ENCODE results near the gene ABI1. TPM values are rescaled to one million over a fixed set of nuclear protein-coding genes. Genes with fewer than 3 reads are reported as not detected.

The ABI1 gene
- total and polyA plus RNA-seq, 7 donors, result 13.9 to 33.8 (median 29.7) TPM

DNA sequence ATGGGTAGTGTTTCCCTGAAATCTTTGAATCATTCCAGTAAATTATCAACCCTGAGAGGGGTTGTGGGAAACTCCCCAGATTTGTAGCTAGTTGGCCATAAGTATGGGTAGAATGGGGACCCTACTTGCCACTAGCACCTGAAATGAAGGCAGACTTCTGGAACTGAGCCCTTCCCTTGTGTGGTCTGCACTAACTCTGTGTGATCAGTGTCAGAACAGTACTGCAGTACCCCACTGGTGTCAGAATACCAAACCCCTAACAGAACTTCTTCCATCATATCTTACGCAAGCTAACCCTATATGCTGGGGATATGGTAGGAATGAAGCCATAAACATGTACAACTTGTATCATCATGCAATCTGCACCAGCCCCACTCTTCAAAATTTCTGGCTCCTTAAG lies 50.8 kb downstream of the ABI1 start:
- ATAC-seq (no peak), DNase-seq (no peak)
- H3K4me3 ChIP-seq, result no peak overlapping the region
- TF ChIP-seq CTCF (IDR thresholded peaks at IDR 0.05), result no peak
- no peak overlapping the region for H3K27ac ChIP-seq
- H3K27me3 ChIP-seq (ENCODE audit: insufficient read depth in 3 of 3, low read length in 2 of 3), result no peaks in the 10 kb centered on the region
- no peaks in the 10 kb centered on the region for H3K9me3 ChIP-seq
- WGBS, 3 donors, result 96 to 100% (median 100%) methylated on average over 1 of the region's 1 CpG
- H3K4me1 ChIP-seq, result peaks cover 8% of the 10 kb centered on the region
- intact Hi-C loops (cut with DNase I), result no loop called here
- H3K36me3 ChIP-seq (ENCODE audit: insufficient read depth in 1 of 2, low read depth in 1 of 2), result no peaks in the 10 kb centered on the region

DNA sequence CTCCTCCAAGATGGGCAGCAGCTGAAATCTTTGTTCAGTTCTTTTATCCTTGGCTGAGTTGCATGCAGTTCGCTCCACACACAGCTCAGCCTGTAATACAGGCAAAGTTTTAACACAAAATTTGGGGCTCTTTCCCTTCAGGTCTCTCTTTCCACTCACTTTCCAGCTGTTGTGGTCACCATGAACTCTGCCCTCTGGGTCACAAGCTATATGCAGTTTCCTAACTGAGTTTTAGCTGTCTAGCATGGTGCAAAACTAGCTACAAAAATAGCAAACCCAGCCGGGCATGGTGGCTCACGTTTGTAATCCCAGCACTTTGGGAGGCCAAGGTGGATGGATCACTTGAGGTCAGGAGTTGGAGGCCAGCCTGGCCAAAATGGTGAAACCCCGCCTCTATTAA lies 53.2 kb downstream of the ABI1 start:
- no peak overlapping the region for H3K4me3 ChIP-seq
- intact Hi-C loops (cut with DNase I), result no loop called here
- H3K27me3 ChIP-seq (ENCODE audit: insufficient read depth in 3 of 3, low read length in 2 of 3), result no peaks in the 10 kb centered on the region
- WGBS, 3 donors, result 63 to 67% (median 66%) methylated on average over 4 of the region's 4 CpGs
- DNase-seq, result no peak
- H3K36me3 ChIP-seq (ENCODE audit: insufficient read depth in 1 of 2, low read depth in 1 of 2), result no peaks in the 10 kb centered on the region
- H3K9me3 ChIP-seq, result no peaks in the 10 kb centered on the region
- peaks cover 32% of the 10 kb centered on the region for H3K4me1 ChIP-seq
- no peak for ATAC-seq
- no peak for TF ChIP-seq CTCF (IDR thresholded peaks at IDR 0.05)
- H3K27ac ChIP-seq, result no peak overlapping the region

DNA sequence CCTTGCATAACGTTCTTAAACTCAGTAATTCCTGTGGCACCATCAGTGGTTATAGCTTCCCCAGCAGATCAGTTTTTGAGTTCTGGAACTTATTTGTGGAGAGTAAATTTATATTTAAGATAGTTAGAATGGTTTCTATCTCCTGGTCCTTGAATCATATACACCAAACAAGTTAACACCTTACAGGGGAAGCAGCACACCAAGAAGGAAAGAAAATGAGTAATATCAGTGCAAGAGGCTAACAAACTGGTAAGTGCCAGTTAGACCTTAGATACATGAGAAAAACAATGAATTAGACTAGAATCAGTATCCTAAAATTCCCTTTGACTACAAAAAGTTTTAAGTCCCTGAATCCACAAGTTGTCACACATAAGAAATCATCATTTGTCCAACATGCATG lies 54.2 kb downstream of the ABI1 start:
- TF ChIP-seq CTCF (IDR thresholded peaks at IDR 0.05), result no peak
- no peak overlapping the region for H3K27ac ChIP-seq
- no peaks in the 10 kb centered on the region for H3K27me3 ChIP-seq (ENCODE audit: insufficient read depth in 3 of 3, low read length in 2 of 3)
- intact Hi-C loops (cut with DNase I), result no loop called here
- no peaks in the 10 kb centered on the region for H3K9me3 ChIP-seq
- H3K4me3 ChIP-seq, result no peak overlapping the region
- H3K36me3 ChIP-seq (ENCODE audit: insufficient read depth in 1 of 2, low read depth in 1 of 2), result no peaks in the 10 kb centered on the region
- ATAC-seq (no peak), DNase-seq (no peak)
- peaks cover 33% of the 10 kb centered on the region for H3K4me1 ChIP-seq
- 58 to 64% (median 63%) methylated on average over 1 of the region's 1 CpG for WGBS, 3 donors

- Histone ChIP-seq H3K36me3 (ENCODE audit: insufficient read depth in 1 of 2, low read depth in 1 of 2) (no peaks in the 10 kb centered on the region), H3K27ac (no peak overlapping the region), H3K9me3 (no peaks in the 10 kb centered on the region), H3K27me3 (ENCODE audit: insufficient read depth in 3 of 3, low read length in 2 of 3) (no peaks in the 10 kb centered on the region), H3K4me1 (peaks cover 33% of the 10 kb centered on the region), H3K4me3 (no peak overlapping the region)
- ATAC-seq (peak in 3 of 4 donors; percentile 74 to 88 (median 77)), DNase-seq (no peak)
- intact Hi-C loops (cut with DNase I), result no loop called here
- no peak for TF ChIP-seq CTCF (IDR thresholded peaks at IDR 0.05)
- 56 to 64% (median 58%) methylated on average over 2 of the region's 2 CpGs for WGBS, 3 donors
Observed at GRCh38 chr10:26805567-26806245, 55.1 kb downstream of the ABI1 start.
